Adrenal gland (tissue), 12 donors: ENCODE data around the gene HMGCLL1. TPM values are rescaled to one million over a fixed set of nuclear protein-coding genes. Genes with fewer than 3 reads are reported as not detected.

Experiments used
- DNase-seq, 7 donors: peaks; one replicate each; pipeline ENCODE4 v3.0.0-alpha.2; 2019 to 2020
- H3K27ac ChIP-seq, 5 donors: fragments of 200-600 bp; sonication (generic) in 4 of 5; 1 replicate in 3 of 5; 2 replicates in 2 of 5; pipeline versions ENCODE4 v1.5.1 to v1.8.0; 2016 to 2020; ENCODE audit warnings: mild to moderate bottlenecking in 1 of 5
- H3K27me3 ChIP-seq: fragments of 200-600 bp; 2 replicates; pipeline ENCODE4 v1.8.0; 2021
- H3K36me3 ChIP-seq, 2 donors: fragments of 200-600 bp; replicated peaks in 1 of 2; 1 replicate in 1 of 2; 2 replicates in 1 of 2; pipeline versions ENCODE4 v1.5.1 to v1.8.0; 2018 to 2022
- H3K4me1 ChIP-seq, 2 donors: fragments of 200-600 bp; replicated peaks in 1 of 2; 1 replicate in 1 of 2; 2 replicates in 1 of 2; pipeline versions ENCODE4 v1.5.1 to v1.8.0; 2018 to 2021
- H3K4me3 ChIP-seq, 4 donors: fragments of 200-600 bp; sonication (generic) in 3 of 4; one replicate each; pipeline ENCODE4 v1.5.1; 2016 to 2018
- H3K9me3 ChIP-seq, 3 donors: fragments of 200-600 bp; sonication (generic) in 1 of 3; replicated peaks in 1 of 3; 1 replicate in 2 of 3; 2 replicates in 1 of 3; pipeline versions ENCODE4 v1.5.1 to v1.8.0; 2016 to 2021
- CTCF ChIP-seq, 6 experiments: fragments of 450-650 bp in 4 of 6; fragments of 200-600 bp in 2 of 6; sonication (generic) in 1 of 6; IDR thresholded peaks; 1 replicate in 5 of 6; 2 replicates in 1 of 6; pipeline versions ENCODE4 v1.5.1 to v1.8.0; 2016 to 2021; ENCODE audit warnings: antibody characterized with exemption in 6 of 6, mild to moderate bottlenecking in 2 of 6, moderate library complexity in 1 of 6
- POLR2A ChIP-seq, 2 donors: fragments of 450-650 bp; IDR thresholded peaks; one replicate each; pipeline ENCODE4 v1.6.1; 2017; ENCODE audit warnings: antibody characterized with exemption in 2 of 2, mild to moderate bottlenecking in 2 of 2, moderate library complexity in 1 of 2
- WGBS, 4 donors: extraction: QIAGEN DNeasy Blood & Tissue Kit in 2 of 4; methylation state at CpG; one replicate each; pipeline versions ENCODE4 v1.1.5 to v1.1.7; 2013 to 2017; 5-methylcytosine and 5-hydroxymethylcytosine counted together
- intact Hi-C, 2 donors: fragments of 100-400 bp; cut with DNase I; formaldehyde crosslinking; loops; one replicate each; pipeline versions ENCODE4 v1.14.1 to v1.15.0; 2022 to 2023
- polyA plus RNA-seq, 3 donors: library from polyadenylated mRNA; stranded (reverse); fragments of 200-250 nt in 2 of 3; fragments of 350-450 nt in 1 of 3; fragmentation: Illumina TruSeq in 1 of 3; extraction: RNeasy Lipid Tissue Mini Kit (QIAGEN cat#74804) in 1 of 3; gene quantifications; one replicate each; pipeline ENCODE4 v1.2.3, GENCODE V29; 2013 to 2014
- total RNA-seq, 9 donors: library from RNA; depleted of rRNA in 4 of 9; stranded (reverse); fragments of >200 nt in 4 of 9; fragments of 120-200 nt in 1 of 9; fragmentation: NEBNext Ultra II Directional in 1 of 9; extraction: Animal tissue kit (Norgen Biotek cat#: 25700) in 1 of 9; gene quantifications; one replicate each; pipeline versions ENCODE4 v1.1.0 to v1.2.4, GENCODE V29; 2013 to 2023
- donor health status: healthy with polysubstance abuse.
- donor health status: Bipolar disorder and iron deficiency.
- donor health status: DM: yes; HTN: yes; CAD: no.
- donor health status: DM: no; HTN: no; CAD: no.
- donor health status: DM: no; HTN: no; CAD: no.
- donor health status: DM: yes; HTN: yes; CAD: no.

HMGCLL1 gene
- total and polyA plus RNA-seq, 12 donors = 0.26 to 5.2 (median 1.7) TPM; not detected in 1

GRCh38 chr6:55531496-55531895 lies 47.5 kb downstream of the HMGCLL1 start:
- intact Hi-C loops = no loop called here
- 81 to 89% (median 88%) methylated on average over 2 of the region's 2 CpGs for WGBS, 4 donors

GRCh38 chr6:55530931-55531330 lies 48.1 kb downstream of the HMGCLL1 start:
- Histone ChIP-seq H3K36me3 (no peaks in the 10 kb centered on the region), H3K4me3 (no peak overlapping the region), H3K9me3 (no peaks in the 10 kb centered on the region), H3K27me3 (no peaks in the 10 kb centered on the region), H3K27ac (no peak overlapping the region), H3K4me1 (no peaks in the 10 kb centered on the region)
- intact Hi-C loops = no loop called here
- TF ChIP-seq CTCF (IDR thresholded peaks at IDR 0.05) = no peak
- TF ChIP-seq POLR2A (IDR thresholded peaks at IDR 0.05) = no peak
- no peak for DNase-seq
- 80 to 87% (median 83%) methylated on average over 2 of the region's 2 CpGs for WGBS, 4 donors

More at GRCh38 chr6:55531496-55531895, 47.5 kb downstream of the HMGCLL1 start:
- no peaks in the 10 kb centered on the region for H3K27me3 ChIP-seq
- no peak overlapping the region for H3K4me3 ChIP-seq
- no peaks in the 10 kb centered on the region for H3K9me3 ChIP-seq
- TF ChIP-seq POLR2A (IDR thresholded peaks at IDR 0.05) (no peak), CTCF (IDR thresholded peaks at IDR 0.05) (no peak)
- DNase-seq = no peak
- no peak overlapping the region for H3K27ac ChIP-seq
- H3K4me1 ChIP-seq = no peaks in the 10 kb centered on the region
- H3K36me3 ChIP-seq = no peaks in the 10 kb centered on the region

GRCh38 chr6:55528624-55529023 lies 50.4 kb downstream of the HMGCLL1 start:
- Histone ChIP-seq H3K4me1 (no peaks in the 10 kb centered on the region), H3K27me3 (no peaks in the 10 kb centered on the region), H3K9me3 (no peaks in the 10 kb centered on the region), H3K4me3 (no peak overlapping the region), H3K27ac (no peak overlapping the region), H3K36me3 (no peaks in the 10 kb centered on the region)
- WGBS, 4 donors = 19 to 42% (median 31%) methylated on average over 1 of the region's 1 CpG
- TF ChIP-seq CTCF (IDR thresholded peaks at IDR 0.05) (no peak), POLR2A (IDR thresholded peaks at IDR 0.05) (no peak)
- intact Hi-C loops = no loop called here
- no peak for DNase-seq

- no peak overlapping the region for H3K4me3 ChIP-seq
- no peak overlapping the region for H3K27ac ChIP-seq
- TF ChIP-seq POLR2A (IDR thresholded peaks at IDR 0.05) = no peak
- no peak for TF ChIP-seq CTCF (IDR thresholded peaks at IDR 0.05)
- WGBS, 4 donors = 64 to 68% (median 66%) methylated on average over 3 of the region's 3 CpGs
- H3K36me3 ChIP-seq = no peaks in the 10 kb centered on the region
- no peaks in the 10 kb centered on the region for H3K9me3 ChIP-seq
- DNase-seq = no peak
- H3K27me3 ChIP-seq = no peaks in the 10 kb centered on the region
- intact Hi-C loops = no loop called here
- no peaks in the 10 kb centered on the region for H3K4me1 ChIP-seq
Observed at GRCh38 chr6:55524441-55524840, 54.6 kb downstream of the HMGCLL1 start.
